Glomerular endothelial cell (primary cell): Measurements from ENCODE around the gene TRPC4. TPM values are rescaled to one million over a fixed set of nuclear protein-coding genes. Genes with fewer than 3 reads are reported as not detected.
A peak's percentile ranks its signal among the peaks of the same experiment; 100 is the strongest.
"Not testable (repeated sequence)": the region's sequence is repeated elsewhere in the genome, so short reads cannot be mapped to it uniquely, and the experiment has no call there.

Source experiments
- DNase-seq: peaks from one replicate; pipeline ENCODE4 v3.0.0-alpha.2; 2011; ENCODE audit warnings: low read depth, low spot score; ENCODE audit errors: extremely low read depth
- total RNA-seq: library from RNA; depleted of rRNA; stranded (reverse); fragments of >200 nt; gene quantifications from 2 replicates; pipeline ENCODE4 v1.2.3, GENCODE V29; 2015

The TRPC4 gene
- total RNA-seq, 1 donor from 2014 or later, result 6.3 TPM

- no peak for DNase-seq
Measured at GRCh38 chr13:37835392-37835791, 34.2 kb downstream of the TRPC4 start.

DNA sequence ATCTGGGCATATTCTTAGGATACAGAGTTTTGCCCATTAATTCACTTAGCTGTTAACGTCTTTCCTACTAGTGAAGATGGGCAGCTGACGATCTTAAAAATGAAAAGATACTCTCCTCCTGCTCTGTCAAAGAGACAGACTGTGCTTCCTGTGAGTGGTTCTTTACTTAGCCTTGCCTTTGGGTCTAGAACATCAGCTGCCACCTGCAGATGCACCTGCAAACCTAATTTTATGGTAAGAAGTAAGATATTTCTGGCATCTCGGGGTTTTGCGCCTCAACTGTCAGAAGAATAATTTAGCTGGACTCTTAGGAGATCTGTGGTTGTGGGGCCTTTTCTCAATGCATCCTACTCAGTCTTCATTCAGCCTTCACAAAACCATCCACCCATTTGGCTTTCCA, 36.2 kb downstream of the TRPC4 start:
- DNase-seq, result no peak

- no peak for DNase-seq
Measured at GRCh38 chr13:37816276-37816675, 53.3 kb downstream of the TRPC4 start.

- DNase-seq, result no peak
Measured at GRCh38 chr13:37811441-37811840, 58.1 kb downstream of the TRPC4 start.

DNA sequence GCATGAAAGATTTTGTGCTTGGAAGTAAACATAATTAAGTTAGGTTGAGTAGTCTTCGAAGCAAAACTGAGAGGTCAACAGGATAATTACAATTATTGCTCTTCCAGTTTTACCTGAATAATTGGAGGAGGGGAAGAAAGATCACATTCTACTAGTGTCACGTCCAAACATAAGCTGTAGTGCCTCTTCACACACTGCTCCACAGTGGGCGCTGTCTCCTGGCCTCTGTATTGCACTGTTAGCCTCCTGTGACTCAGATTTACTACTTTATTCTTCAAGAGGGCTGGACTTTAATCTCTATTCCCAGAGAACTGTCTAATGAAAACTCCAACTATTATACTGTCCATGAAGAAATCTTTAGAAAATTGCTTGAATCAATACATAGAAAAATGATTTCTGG, 62.9 kb downstream of the TRPC4 start:
- no peak for DNase-seq

DNA sequence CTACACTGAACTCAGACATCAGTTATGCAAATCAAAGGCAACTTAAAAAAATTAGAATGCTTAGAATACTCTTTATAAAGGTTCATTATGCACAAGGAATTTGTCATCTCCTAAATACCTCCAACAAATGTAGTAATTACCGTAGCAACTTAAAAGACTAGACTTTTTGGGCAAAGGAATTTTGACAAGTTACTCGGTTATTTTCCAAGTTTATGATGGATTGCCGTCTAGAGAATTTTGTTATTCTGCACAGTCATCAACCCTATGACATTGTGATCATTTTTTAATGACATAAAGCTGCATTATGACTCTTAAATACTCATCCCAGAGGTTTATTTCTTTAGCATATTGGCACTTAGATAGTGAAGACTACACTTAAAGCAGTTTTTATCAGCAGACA, 71.9 kb downstream of the TRPC4 start:
- no peak for DNase-seq

- not testable (repeated sequence) for DNase-seq
Measured at GRCh38 chr13:37796795-37797194, 72.8 kb downstream of the TRPC4 start.

DNA sequence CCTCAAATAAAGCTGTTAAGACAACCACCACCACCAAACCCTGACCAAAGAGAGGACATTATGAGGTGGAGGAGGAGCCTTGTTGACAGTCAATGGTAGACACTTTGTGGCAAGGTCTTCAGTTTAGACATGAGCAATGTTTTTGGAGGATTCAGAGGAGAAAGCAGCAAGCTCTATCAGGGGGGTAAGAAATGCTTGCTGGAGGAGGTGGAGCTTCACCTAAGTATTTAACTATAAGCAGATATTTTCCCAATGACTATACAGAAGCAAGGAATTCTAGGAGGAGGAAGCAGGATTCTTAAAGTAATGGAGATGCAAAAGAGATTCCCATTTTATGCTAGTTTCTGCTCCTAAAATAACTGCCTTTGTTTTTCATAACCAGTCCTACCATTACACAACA, 74.2 kb downstream of the TRPC4 start:
- no peak for DNase-seq

DNA sequence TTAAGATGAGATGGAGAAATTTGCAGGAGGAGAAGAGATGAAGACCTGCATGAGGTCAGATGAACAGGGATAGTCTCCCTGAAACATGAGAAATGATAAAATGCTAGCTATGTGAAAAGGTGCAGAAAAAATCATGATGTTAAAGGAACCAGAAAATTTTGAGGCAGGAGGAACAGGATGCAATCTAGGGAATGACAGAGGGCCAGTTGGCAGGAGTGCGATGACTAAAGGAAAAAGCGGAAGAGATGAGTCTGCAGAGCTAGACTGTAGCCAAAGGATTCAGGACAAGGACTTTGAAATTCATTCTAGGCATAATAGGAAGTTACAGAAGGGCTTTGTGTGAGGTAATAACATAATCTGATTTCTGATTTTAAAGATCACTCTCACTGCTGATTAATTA, 77.9 kb downstream of the TRPC4 start:
- no peak for DNase-seq

- no peak for DNase-seq
Measured at GRCh38 chr13:37788346-37788745, 81.2 kb downstream of the TRPC4 start.

GRCh38 chr13:37777676-37778075, 91.9 kb downstream of the TRPC4 start:
- DNase-seq, result no peak

- no peak for DNase-seq
Measured at GRCh38 chr13:37775871-37776270, 93.7 kb downstream of the TRPC4 start.

DNA sequence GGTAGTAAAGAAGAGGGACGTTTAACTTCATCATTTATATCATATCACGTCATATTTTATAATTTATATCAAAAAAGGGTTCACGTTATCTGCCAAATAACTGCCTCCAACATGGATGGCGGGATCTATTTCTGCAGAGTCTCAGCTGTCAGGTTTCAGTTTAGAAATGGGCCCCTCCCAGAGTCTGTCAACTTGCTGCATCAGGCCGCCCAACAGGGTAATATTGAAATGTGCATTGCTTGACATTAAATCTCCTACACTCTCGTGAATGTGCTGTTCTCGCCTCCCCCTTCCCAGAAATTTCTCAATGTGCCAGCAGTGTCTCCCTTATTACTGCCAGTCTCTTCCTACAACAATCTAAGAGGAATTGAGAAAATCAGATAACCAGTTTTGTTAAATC, 96.9 kb downstream of the TRPC4 start:
- no peak for DNase-seq

DNA sequence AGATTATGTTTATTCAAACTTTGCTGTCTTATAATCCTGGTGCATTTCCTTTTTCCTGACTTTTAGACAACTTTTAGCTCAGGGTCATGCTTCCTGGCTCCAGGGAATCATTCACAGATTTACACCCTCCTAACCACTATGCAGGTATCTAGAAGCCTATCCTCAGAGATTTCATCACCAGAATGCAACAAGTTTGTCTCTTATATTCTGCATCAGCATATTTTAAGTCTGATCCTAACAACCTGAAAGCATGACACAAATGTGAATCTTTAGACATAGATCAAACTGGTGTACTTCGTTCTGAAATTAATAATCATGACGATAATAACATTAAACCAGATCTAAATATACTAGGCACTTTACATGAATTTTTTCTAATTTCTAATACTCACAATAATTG, 100.0 kb downstream of the TRPC4 start:
- DNase-seq, result no peak

DNA sequence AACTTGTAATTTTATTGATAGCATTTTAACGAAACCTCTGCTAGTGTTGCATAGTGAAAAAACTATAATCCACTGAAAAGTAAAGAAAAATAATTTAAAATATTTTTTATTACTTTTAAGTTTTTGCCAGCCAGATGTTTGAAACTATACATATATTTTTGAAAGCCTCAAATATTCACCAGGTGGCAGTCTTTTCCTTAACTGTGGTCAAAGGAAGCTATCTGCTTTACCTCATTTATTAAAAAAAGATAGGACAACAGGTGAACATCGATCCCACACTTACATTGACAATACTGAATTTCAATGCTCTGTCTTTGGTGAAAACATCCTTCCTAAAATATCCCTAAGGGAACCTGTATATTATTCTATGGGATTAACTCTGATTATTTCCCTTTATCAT, 100.5 kb downstream of the TRPC4 start:
- DNase-seq, result no peak

DNA sequence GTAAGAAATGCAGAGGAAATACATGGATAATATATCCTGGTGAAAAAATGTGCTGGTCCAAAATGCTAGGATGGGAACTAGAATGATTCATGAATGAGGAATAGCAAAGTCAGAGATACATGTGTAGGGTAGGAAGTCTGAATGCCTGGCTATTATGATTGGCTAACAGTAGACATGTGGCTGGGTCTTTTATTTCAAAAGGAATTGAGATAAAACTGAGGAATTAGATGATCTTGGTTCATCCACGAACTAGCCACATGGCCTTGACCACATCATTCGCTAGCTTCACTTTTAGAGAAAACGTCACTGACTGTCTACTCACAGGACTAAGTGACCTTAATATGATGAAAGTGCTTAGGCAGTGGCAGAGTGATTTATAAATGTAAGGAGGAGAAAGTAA, 103.1 kb downstream of the TRPC4 start:
- DNase-seq, result no peak

GRCh38 chr13:37755349-37755748, 114.2 kb downstream of the TRPC4 start:
- no peak for DNase-seq

- no peak for DNase-seq
Measured at GRCh38 chr13:37753776-37754175, 115.8 kb downstream of the TRPC4 start.

DNA sequence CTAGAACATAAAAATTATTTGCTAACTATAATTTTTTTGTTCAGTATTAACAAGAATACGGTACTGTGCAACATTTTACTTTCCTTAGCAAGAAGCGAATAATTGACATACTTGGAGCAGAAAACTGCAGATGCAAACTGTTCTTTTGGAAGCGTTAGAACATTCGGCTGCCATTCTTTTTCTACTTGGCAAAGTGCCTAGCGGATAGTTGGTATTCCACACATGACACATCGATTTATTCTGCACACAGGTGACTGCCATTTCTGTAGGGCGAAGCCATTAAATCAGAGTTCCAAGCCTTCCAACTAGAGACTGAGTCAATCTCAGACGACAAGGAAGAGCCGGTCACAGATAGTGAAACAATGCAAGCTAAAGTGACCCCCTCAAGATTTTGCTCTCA, 117.4 kb downstream of the TRPC4 start:
- DNase-seq, result no peak

GRCh38 chr13:37751025-37751424, 118.5 kb downstream of the TRPC4 start:
- no peak for DNase-seq

DNA sequence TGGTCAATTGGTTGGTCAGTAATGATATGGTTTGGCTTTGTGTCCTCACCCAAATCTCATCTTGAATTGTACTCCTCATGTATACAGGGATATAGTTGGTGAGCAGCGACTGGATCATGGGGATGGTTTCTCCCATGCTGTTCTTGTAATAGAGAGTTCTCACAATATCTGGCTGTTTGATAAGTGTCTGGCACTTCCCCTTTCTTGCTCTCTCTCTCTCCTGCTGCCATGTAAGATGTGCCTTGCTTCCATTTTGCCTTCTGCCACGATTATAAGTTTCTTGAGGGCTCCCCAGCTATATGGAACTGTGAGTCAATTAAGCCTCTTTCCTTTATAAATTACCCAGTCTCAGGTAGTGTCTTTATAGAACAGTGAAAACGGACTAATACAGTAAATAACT, 120.7 kb downstream of the TRPC4 start:
- no peak for DNase-seq

GRCh38 chr13:37747071-37747612, 122.4 kb downstream of the TRPC4 start:
- peak; percentile 10 for DNase-seq

- no peak for DNase-seq
Measured at GRCh38 chr13:37741536-37741935, 128.0 kb downstream of the TRPC4 start.

DNA sequence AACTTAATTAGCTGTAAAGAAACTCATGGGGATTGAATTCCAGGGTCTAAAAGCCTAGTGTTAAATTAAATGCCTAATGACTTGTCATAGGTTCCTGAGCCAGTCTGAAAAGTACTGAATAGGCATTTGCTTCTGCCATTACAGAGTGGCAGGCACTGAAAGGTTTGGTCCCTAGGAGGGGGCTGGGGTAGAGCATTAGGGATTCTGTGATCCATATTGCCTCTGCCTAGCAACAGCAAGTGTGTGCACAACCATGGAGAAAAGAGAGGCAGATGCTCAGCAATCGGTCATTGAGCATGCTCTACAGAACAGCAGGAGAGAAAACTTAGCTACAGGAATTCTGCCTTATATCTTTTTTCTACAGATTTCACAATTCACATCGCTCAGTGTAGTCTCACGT, 133.5 kb downstream of the TRPC4 start:
- DNase-seq, result no peak
